ENCODE data around the gene MACIR.
A peak's percentile ranks its signal among the peaks of the same experiment; 100 is the strongest.

The MACIR gene

GRCh38 chr5:103245761-103246160 is 12.8 kb upstream of the MACIR start:
- no peak for DNase-seq (ENCODE audit: low spot score)

GRCh38 chr5:103247118-103247517 is 11.4 kb upstream of the MACIR start:
- DNase-seq (ENCODE audit: low spot score): no peak

- no peak for DNase-seq (ENCODE audit: low spot score)
These were observed 9.5 kb upstream of the MACIR start for GRCh38 chr5:103249068-103249467.

DNA sequence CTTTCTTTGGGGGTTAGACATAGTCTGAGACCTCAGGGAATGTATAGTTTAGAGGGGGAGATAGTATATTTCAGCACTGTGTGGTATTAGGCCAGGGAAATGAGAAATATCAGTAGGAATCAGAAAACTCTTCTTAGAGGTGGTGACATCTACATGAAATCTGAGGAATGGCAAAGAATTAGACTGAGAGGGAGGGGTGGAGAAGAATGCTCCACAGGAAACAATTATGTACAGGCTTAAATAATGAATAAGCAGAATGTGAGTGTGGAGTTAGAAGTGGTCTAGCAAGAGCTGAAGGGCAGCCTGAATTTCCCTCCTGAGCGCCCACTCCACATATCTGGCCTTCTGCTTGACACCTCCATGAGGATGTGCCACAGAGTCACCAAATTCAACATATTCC is 3.6 kb upstream of the MACIR start:
- DNase-seq (ENCODE audit: low spot score): no peak

DNA sequence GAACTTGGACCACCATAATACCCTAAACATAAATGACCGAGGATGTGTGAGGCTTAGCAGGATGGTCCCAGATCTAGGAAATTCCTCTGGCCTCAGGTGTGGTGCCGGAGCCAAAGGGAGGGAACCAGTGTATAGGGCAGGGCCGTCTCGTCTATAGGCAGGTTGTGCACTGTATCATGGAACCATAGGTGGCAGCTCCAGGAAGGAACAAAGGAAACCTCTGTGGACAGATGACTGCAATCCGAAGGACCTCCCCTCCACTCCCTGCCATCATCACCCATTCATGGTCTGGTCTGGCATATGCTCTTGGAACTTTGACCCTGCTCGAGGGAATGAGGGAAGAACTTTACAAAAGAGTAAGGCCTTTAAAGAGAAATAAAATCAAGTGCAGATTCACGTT is 2.9 kb upstream of the MACIR start:
- DNase-seq (ENCODE audit: low spot score): no peak

GRCh38 chr5:103256178-103256577 is 2.4 kb upstream of the MACIR start:
- peak; percentile 21 for DNase-seq (ENCODE audit: low spot score)

- DNase-seq (ENCODE audit: low spot score): peak; percentile 65
These were observed 568 bp downstream of the MACIR start for GRCh38 chr5:103258957-103259704.

- DNase-seq (ENCODE audit: low spot score): peak; percentile 58
These were observed 1.3 kb downstream of the MACIR start for GRCh38 chr5:103259705-103260355.

- DNase-seq (ENCODE audit: low spot score): no peak
These were observed 2.4 kb downstream of the MACIR start for GRCh38 chr5:103260951-103261350.

- no peak for DNase-seq (ENCODE audit: low spot score)
These were observed 3.9 kb downstream of the MACIR start for GRCh38 chr5:103262422-103262871.

GRCh38 chr5:103263054-103263453 is 4.5 kb downstream of the MACIR start:
- DNase-seq (ENCODE audit: low spot score): no peak

- DNase-seq (ENCODE audit: low spot score): no peak
These were observed 5.9 kb downstream of the MACIR start for GRCh38 chr5:103264508-103264907.

GRCh38 chr5:103270581-103270980 is 12.0 kb downstream of the MACIR start:
- DNase-seq (ENCODE audit: low spot score): no peak

DNA sequence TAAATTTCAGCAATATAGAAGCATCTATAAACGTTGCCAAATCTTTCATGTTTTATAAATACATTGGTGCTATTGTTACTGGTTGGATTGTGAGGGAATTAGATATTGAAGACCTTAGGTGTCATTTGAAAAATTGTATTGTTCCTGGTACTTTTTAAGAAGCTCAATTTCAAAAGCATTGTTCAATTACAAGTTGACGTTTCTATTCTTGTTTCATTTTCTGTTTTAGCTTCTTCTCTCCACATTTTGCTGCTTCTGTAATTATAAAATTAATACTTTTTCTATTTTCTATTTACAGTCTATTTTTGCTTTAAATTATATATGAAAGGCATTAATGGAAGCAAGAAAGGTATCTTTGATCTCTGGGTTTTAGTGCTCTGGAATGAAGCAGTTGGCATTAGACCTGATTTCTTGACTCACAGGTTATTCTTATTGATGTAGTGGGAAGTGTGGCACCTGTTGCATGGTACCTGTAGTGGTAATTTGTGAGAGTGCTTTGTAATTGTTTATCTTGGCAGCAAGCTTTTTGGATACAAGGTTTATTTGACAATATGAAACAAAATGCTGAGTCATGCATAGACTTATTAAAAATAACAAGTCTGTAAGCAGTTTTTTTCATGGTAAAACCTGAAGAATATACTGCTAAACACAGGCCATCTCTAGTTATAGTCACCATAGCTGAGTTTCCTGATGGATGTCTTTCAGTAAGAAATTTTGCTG is 13.2 kb downstream of the MACIR start:
- DNase-seq (ENCODE audit: low spot score): no peak

GRCh38 chr5:103272377-103272776 is 13.8 kb downstream of the MACIR start:
- no peak for DNase-seq (ENCODE audit: low spot score)

GRCh38 chr5:103273952-103274351 is 15.4 kb downstream of the MACIR start:
- DNase-seq (ENCODE audit: low spot score): no peak

DNA sequence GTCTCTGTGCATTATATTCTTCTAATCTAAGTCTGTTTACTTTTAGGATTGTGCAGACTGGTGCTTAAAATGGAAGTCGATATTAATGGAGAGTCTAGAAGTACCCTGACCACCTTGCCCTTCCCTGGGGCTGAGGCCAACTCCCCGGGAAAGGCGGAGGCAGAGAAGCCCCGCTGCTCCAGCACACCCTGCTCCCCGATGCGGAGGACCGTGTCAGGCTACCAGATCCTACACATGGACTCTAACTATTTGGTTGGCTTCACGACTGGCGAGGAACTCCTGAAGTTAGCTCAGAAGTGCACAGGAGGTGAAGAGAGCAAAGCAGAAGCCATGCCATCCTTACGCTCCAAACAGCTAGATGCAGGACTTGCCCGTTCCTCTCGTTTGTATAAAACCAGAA is 17.3 kb downstream of the MACIR start:
- no peak for DNase-seq (ENCODE audit: low spot score)

DNA sequence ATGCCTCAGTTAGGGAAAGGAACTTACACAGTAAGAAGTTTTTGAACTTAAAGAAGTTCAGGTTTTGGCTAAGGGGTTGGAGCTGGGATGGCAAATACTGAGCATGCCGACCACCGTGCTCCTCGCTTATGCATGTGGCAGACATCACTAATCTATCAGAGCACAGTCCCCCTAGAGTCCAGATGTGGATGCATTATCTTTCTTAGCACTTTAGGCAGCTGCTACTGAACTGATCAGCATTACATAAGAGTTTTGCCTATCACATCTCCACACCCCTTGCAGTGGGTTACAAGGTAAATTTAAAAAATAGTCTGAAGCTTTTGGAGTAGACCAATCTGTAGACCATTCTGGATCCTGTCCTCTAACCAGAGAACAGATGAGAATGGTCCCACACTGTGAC is 22.4 kb downstream of the MACIR start:
- DNase-seq (ENCODE audit: low spot score): no peak

GRCh38 chr5:103283120-103283519 is 24.6 kb downstream of the MACIR start:
- no peak for DNase-seq (ENCODE audit: low spot score)

GRCh38 chr5:103283869-103284268 is 25.3 kb downstream of the MACIR start:
- no peak for DNase-seq (ENCODE audit: low spot score)

DNA sequence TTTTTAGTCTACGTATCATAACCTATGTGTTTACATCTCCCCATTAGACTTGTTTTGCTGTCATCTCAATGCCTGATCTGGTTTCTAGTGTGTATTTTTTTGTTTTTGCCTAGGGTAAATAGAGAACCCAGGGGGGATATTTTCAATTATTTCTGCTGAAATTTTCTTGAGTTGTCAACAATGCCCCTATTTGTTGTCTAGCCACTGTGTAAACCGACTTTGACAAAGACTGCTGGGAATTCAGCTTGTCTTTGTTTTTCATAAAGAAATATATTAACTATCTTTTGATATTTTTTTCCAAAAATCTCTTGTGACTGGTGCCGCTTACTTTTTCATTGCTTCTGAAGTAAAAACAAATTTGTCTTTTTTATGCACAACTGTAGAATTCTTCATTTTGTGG is 28.1 kb downstream of the MACIR start:
- no peak for DNase-seq (ENCODE audit: low spot score)

- DNase-seq (ENCODE audit: low spot score): no peak
These were observed 30.5 kb downstream of the MACIR start for GRCh38 chr5:103289024-103289423.

DNA sequence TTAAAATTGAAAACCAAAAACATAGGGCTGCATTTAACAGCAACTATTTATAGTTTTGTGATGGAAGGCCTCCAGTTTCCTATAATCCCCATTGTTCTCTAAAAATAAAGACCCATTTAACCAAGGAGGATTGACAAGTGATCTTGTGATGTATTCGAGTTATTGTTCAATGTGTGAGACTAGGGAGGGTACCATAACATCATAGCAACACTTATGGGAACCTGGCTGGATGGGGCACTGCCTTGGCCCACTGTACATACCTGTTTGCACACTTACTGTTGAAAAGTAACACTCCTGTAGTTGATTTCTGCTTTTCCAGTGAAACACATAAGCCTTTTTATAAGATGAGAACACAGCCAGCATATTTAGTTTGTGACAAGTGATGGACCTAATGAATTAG is 32.3 kb downstream of the MACIR start:
- DNase-seq (ENCODE audit: low spot score): peak; percentile 72
